ENCODE results near the gene IPO13. TPM values are rescaled to one million over a fixed set of nuclear protein-coding genes. Genes with fewer than 3 reads are reported as not detected.

The IPO13 gene
- total and polyA plus RNA-seq, 12 donors, result 25.2 to 74.5 (median 56.8) TPM

DNA sequence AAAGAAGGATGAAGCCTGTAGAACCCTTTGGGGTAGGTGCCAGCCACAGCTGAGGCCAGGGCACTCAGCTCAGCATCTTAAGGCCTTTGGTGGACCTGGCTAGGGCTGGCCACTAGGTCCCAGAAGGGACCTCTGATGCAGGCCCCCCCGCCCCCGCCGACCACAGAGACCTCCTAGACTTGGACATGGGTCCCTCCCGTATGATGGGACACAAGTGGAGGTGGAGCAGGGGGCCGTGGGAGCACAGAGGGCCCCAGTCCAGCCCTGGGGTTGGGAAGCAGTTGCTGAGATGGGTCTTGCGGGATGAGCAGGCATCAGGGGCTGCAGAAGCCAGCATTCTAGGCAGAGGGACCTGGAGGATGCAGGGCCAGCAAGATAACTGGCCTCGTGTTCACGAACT lies 35.5 kb downstream of the IPO13 start:
- DNase-seq, result no peak
- 93 to 95% methylated on average over 8 of the region's 8 CpGs for WGBS, 2 donors
- TF ChIP-seq, protein P1, sequence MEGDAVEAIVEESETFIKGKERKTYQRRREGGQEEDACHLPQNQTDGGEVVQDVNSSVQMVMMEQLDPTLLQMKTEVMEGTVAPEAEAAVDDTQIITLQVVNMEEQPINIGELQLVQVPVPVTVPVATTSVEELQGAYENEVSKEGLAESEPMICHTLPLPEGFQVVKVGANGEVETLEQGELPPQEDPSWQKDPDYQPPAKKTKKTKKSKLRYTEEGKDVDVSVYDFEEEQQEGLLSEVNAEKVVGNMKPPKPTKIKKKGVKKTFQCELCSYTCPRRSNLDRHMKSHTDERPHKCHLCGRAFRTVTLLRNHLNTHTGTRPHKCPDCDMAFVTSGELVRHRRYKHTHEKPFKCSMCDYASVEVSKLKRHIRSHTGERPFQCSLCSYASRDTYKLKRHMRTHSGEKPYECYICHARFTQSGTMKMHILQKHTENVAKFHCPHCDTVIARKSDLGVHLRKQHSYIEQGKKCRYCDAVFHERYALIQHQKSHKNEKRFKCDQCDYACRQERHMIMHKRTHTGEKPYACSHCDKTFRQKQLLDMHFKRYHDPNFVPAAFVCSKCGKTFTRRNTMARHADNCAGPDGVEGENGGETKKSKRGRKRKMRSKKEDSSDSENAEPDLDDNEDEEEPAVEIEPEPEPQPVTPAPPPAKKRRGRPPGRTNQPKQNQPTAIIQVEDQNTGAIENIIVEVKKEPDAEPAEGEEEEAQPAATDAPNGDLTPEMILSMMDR (IDR thresholded peaks at IDR 0.05), result no peak

DNA sequence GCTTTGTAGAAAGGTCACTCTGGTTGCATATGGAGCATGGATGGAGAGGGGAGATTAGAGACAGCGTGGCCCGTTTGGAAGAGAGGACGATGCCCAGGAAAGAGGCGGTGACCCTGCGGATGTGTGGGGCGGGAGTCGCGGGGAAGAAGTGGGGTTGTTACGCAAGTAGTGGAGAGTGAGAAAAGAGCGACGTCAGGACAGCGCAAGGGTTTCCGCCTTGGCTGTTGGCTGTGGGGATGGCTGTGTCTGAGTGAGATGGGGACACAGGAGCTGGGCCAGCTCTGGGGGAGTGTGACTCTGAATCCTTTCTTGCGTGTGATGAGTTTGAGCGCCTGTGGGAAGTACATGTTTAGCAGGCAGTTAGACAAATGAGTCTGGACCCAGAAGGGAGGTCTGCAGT lies 36.1 kb downstream of the IPO13 start:
- peaks cover 7 to 25% (median 19%) of the 10 kb centered on the region in 9 donors for H3K4me1 ChIP-seq
- TF ChIP-seq, protein P1 (IDR thresholded peaks at IDR 0.05), result no peak

More for the DNA sequence above, 35.5 kb downstream of the IPO13 start:
- Histone ChIP-seq H3K4me1 (peaks cover 7 to 31% (median 24%) of the 10 kb centered on the region in 9 donors), H3K9me3 (no peaks in the 10 kb centered on the region), H3K36me3 (peaks cover 0 to 33% (median 9%) of the 10 kb centered on the region in 9 donors), H3K27me3 (no peaks in the 10 kb centered on the region), H3K4me3 (no peak overlapping the region), H3K27ac (no peak overlapping the region)
- intact Hi-C loops (cut with DNase I), result no loop called here
- ATAC-seq, result no peak

DNA sequence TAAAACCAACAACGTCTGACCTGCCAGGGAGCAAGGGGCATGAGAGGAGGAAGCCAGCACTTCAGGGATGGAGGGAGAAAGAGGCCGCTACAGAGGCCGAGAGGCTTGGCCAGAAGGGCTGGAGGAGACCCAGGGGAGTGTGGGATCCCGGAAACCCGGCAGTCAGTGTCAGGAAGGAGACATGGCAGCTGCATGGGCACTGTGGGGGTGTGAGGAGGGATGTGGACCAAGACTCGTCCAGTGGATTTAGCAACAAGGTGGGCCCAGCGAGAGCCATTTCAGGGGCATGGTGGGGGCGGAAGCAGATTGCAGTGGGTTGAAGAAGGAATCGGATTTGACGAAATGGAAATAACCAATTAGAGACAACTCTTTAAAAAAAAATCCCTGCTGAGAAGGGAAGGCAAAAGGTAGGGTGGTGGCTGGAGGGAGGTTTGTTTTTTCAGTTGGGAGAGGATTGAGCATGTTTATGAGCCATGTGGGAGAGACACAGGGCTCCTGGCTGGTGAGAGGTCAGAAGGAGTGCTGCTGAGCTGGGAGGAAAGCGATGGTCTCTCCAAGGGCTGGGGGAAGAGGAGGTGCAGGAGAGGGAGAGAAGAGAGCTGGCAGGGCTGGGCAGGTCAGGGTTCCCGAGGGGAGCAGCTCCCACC lies 36.6 kb downstream of the IPO13 start:
- peaks cover 0 to 22% (median 0%) of the 10 kb centered on the region in 9 donors for H3K36me3 ChIP-seq
- H3K9me3 ChIP-seq, result no peaks in the 10 kb centered on the region
- no peak overlapping the region for H3K4me3 ChIP-seq
- WGBS, 2 donors, result 74 to 77% methylated on average over 12 of the region's 12 CpGs
- H3K27ac ChIP-seq, result peak overlapping the region in 1 of 10 donors; percentile 36
- DNase-seq, result no peak
- intact Hi-C loops (cut with DNase I), result no loop called here
- H3K27me3 ChIP-seq, result no peaks in the 10 kb centered on the region
- ATAC-seq, result no peak
- TF ChIP-seq, protein P1 (IDR thresholded peaks at IDR 0.05), result no peak
- peaks cover 6 to 20% (median 15%) of the 10 kb centered on the region in 9 donors for H3K4me1 ChIP-seq

More for the DNA sequence above, 36.1 kb downstream of the IPO13 start:
- WGBS, 2 donors, result 86% methylated on average over 15 of the region's 15 CpGs
- H3K4me3 ChIP-seq, result no peak overlapping the region
- peaks cover 0 to 27% (median 4%) of the 10 kb centered on the region in 9 donors for H3K36me3 ChIP-seq
- DNase-seq, result no peak
- no peaks in the 10 kb centered on the region for H3K27me3 ChIP-seq
- H3K9me3 ChIP-seq, result no peaks in the 10 kb centered on the region
- intact Hi-C loops (cut with DNase I), result no loop called here
- peak overlapping the region in 1 of 10 donors; percentile 36 for H3K27ac ChIP-seq
- ATAC-seq, result no peak

DNA sequence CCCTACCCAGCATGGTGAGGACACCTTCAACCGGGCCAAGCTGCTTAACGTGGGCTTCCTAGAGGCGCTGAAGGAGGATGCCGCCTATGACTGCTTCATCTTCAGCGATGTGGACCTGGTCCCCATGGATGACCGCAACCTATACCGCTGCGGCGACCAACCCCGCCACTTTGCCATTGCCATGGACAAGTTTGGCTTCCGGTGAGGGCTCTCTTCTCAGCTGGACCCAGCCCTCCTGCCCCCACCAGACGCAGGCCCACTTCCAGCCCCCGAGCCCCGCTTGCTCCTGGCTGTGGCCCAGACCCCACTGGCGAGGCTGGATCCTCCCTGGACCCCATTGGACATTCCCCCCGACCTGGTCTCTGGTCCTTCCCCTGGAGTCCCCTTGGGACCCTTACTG lies 38.1 kb downstream of the IPO13 start:
- Histone ChIP-seq H3K4me3 (no peak overlapping the region), H3K9me3 (no peaks in the 10 kb centered on the region), H3K27me3 (no peaks in the 10 kb centered on the region), H3K4me1 (peaks cover 3 to 12% (median 7%) of the 10 kb centered on the region in 9 donors), H3K36me3 (peaks cover 0 to 22% (median 0%) of the 10 kb centered on the region in 9 donors), H3K27ac (no peak overlapping the region)
- TF ChIP-seq, protein P1 (IDR thresholded peaks at IDR 0.05), result no peak
- 95 to 98% methylated on average over 16 of the region's 16 CpGs for WGBS, 2 donors
- ATAC-seq (no peak), DNase-seq (no peak)
- intact Hi-C loops (cut with DNase I), result no loop called here
